H1 (cell line): ENCODE data around the gene ZFAND3. TPM values are rescaled to one million over a fixed set of nuclear protein-coding genes. Genes with fewer than 3 reads are reported as not detected.

ENCODE experiments used
- CTCF ChIA-PET: fragments of 300-600 bp; sonication (Branson Sonifier 250); formaldehyde crosslinking; loops from one replicate; lab custom pipeline; 2021; ENCODE audit not compliant: partially characterized antibody; lab: Charles Lee
- POLR2A ChIA-PET: fragments of 300-600 bp; sonication (Branson Sonifier 250); formaldehyde crosslinking; loops from one replicate; lab custom pipeline; 2021; ENCODE audit warnings: inconsistent platforms; ENCODE audit not compliant: partially characterized antibody; lab: Charles Lee
- DNase-seq, 2 experiments: peaks; one replicate each; pipeline versions ENCODE4 v3.0.0 to v3.0.0-alpha.2; 2010 to 2022; ENCODE audit warnings: low spot score in 2 of 2, low read depth in 1 of 2, mixed read lengths in 1 of 2
- FAIRE-seq: peaks from 2 replicates; lab custom pipeline; 2011; peaks lifted over from hg19 to GRCh38; lab: Jason Lieb, UNC
- H2AFZ ChIP-seq: 2 replicates; pipeline ENCODE4 v1.8.1; 2012; ENCODE audit warnings: low read length, inconsistent platforms
- H2AK5ac ChIP-seq: 2 replicates; pipeline ENCODE4 v1.6.1; 2013; ENCODE audit warnings: low read depth, low read length
- H2BK120ac ChIP-seq: replicated peaks from 2 replicates; pipeline ENCODE3; 2013; ENCODE audit warnings: low read depth, low read length, inconsistent platforms
- H2BK12ac ChIP-seq: 2 replicates; pipeline ENCODE4 v1.6.1; 2013; ENCODE audit warnings: low read depth, low read length
- H2BK15ac ChIP-seq: 2 replicates; pipeline ENCODE4 v1.6.1; 2013; ENCODE audit warnings: low read length
- H2BK20ac ChIP-seq: 2 replicates; pipeline ENCODE4 v1.6.1; 2013; ENCODE audit warnings: low read length
- H2BK5ac ChIP-seq: 2 replicates; pipeline ENCODE4 v1.6.1; 2013; ENCODE audit warnings: low read depth, low read length
- H3K14ac ChIP-seq: 2 replicates; pipeline ENCODE4 v1.6.1; 2013; ENCODE audit warnings: inconsistent platforms; ENCODE audit not compliant: insufficient read length
- H3K18ac ChIP-seq: 2 replicates; pipeline ENCODE4 v1.6.1; 2013; ENCODE audit warnings: low read length; ENCODE audit errors: extremely low read depth
- H3K23ac ChIP-seq: 2 replicates; pipeline ENCODE4 v1.6.1; 2013; ENCODE audit warnings: inconsistent platforms; ENCODE audit not compliant: insufficient read length
- H3K23me2 ChIP-seq: 2 replicates; pipeline ENCODE4 v1.6.1; 2013; ENCODE audit warnings: low read depth, low read length
- H3K27ac ChIP-seq: 2 replicates; pipeline ENCODE4 v1.6.1; 2011; ENCODE audit warnings: low read depth, low read length, inconsistent platforms
- H3K27me3 ChIP-seq, 4 experiments: replicated peaks in 1 of 4; 1 replicate in 1 of 4; 2 replicates in 3 of 4; pipeline versions ENCODE4 v1.6.1 to v1.8.1; 2011 to 2013; ENCODE audit warnings: low read length in 3 of 4, mild to moderate bottlenecking in 3 of 4, inconsistent platforms in 2 of 4, mixed read lengths in 2 of 4, moderate library complexity in 1 of 4; ENCODE audit not compliant: control insufficient read depth in 3 of 4, insufficient read depth in 3 of 4; ENCODE audit errors: extremely low read depth in 1 of 4
- H3K36me3 ChIP-seq, 4 experiments: 2 replicates each; pipeline versions ENCODE4 v1.6.1 to v1.8.1; 2011 to 2013; ENCODE audit warnings: mild to moderate bottlenecking in 4 of 4, low read length in 3 of 4, moderate library complexity in 2 of 4, control low read depth in 1 of 4, inconsistent platforms in 1 of 4; ENCODE audit not compliant: insufficient read depth in 4 of 4, control insufficient read depth in 2 of 4
- H3K4ac ChIP-seq: replicated peaks from 2 replicates; pipeline ENCODE3; 2013; ENCODE audit warnings: low read length, low read depth, mixed read lengths, inconsistent platforms; ENCODE audit not compliant: insufficient read length
- H3K4me1 ChIP-seq, 4 experiments: replicated peaks in 1 of 4; 1 replicate in 1 of 4; 2 replicates in 3 of 4; pipeline versions ENCODE4 v1.6.1 to v1.8.1; 2011 to 2013; ENCODE audit warnings: low read length in 3 of 4, inconsistent platforms in 2 of 4, mixed read lengths in 1 of 4; ENCODE audit not compliant: insufficient read depth in 4 of 4, control insufficient read depth in 3 of 4
- H3K4me2 ChIP-seq, 2 experiments: 2 replicates each; pipeline versions ENCODE4 v1.6.1 to v1.8.1; 2011 to 2013; ENCODE audit warnings: low read depth in 2 of 2, low read length in 2 of 2, control low read depth in 1 of 2, inconsistent platforms in 1 of 2, mild to moderate bottlenecking in 1 of 2; ENCODE audit not compliant: insufficient read depth in 1 of 2
- H3K4me3 ChIP-seq, 4 experiments: fragments of 200-600, 300-600 bp in 1 of 4; sonication (generic), shearing (Covaris generic), sonication (Bioruptor Twin) in 1 of 4; 2 replicates each; pipeline versions ENCODE4 v1.5.1 to v1.8.1; 2011 to 2016; ENCODE audit warnings: low read length in 4 of 4, low read depth in 3 of 4, control low read depth in 2 of 4, inconsistent platforms in 2 of 4, mild to moderate bottlenecking in 2 of 4, mixed read lengths in 1 of 4, moderate library complexity in 1 of 4; ENCODE audit not compliant: insufficient read depth in 2 of 4; ENCODE audit errors: extremely low read depth in 1 of 4
- H3K56ac ChIP-seq: replicated peaks from 2 replicates; pipeline ENCODE3; 2013; ENCODE audit warnings: low read depth, mild to moderate bottlenecking, mixed read lengths, low read length, inconsistent platforms; ENCODE audit not compliant: insufficient read length
- H3K79me1 ChIP-seq: 2 replicates; pipeline ENCODE4 v1.6.1; 2013; ENCODE audit warnings: low read depth, low read length, control low read depth
- H3K79me2 ChIP-seq, 2 experiments: 2 replicates each; pipeline versions ENCODE4 v1.6.1 to v1.8.1; 2012 to 2013; ENCODE audit warnings: low read length in 2 of 2, mild to moderate bottlenecking in 2 of 2, inconsistent platforms in 1 of 2; ENCODE audit not compliant: insufficient read depth in 2 of 2, control insufficient read depth in 1 of 2
- H3K9ac ChIP-seq, 4 experiments: replicated peaks in 1 of 4; 1 replicate in 1 of 4; 2 replicates in 3 of 4; pipeline versions ENCODE4 v1.6.1 to v1.8.1; 2011 to 2013; ENCODE audit warnings: low read depth in 3 of 4, low read length in 3 of 4, control low read depth in 2 of 4, mild to moderate bottlenecking in 2 of 4, moderate library complexity in 2 of 4, inconsistent platforms in 1 of 4; ENCODE audit errors: extremely low read depth in 1 of 4
- H3K9me3 ChIP-seq, 2 experiments: 2 replicates each; pipeline versions ENCODE4 v1.6.1 to v1.8.1; 2012 to 2013; ENCODE audit warnings: mild to moderate bottlenecking in 2 of 2, moderate library complexity in 2 of 2, control low read depth in 1 of 2, inconsistent platforms in 1 of 2, low read depth in 1 of 2, low read length in 1 of 2, mixed read lengths in 1 of 2; ENCODE audit not compliant: insufficient read depth in 2 of 2
- H4K20me1 ChIP-seq, 2 experiments: replicated peaks in 1 of 2; 2 replicates each; pipeline versions ENCODE3 to v1.8.1; 2011 to 2013; ENCODE audit warnings: inconsistent platforms in 2 of 2, low read length in 2 of 2, mild to moderate bottlenecking in 1 of 2; ENCODE audit not compliant: insufficient read depth in 2 of 2, control insufficient read depth in 1 of 2
- H4K5ac ChIP-seq: 2 replicates; pipeline ENCODE4 v1.6.1; 2013; ENCODE audit warnings: low read length, low read depth, mixed read lengths, inconsistent platforms; ENCODE audit not compliant: insufficient read length
- H4K8ac ChIP-seq: 2 replicates; pipeline ENCODE4 v1.8.0; 2013; ENCODE audit warnings: mild to moderate bottlenecking, moderate library complexity, low read length, inconsistent platforms; ENCODE audit not compliant: insufficient read depth; ENCODE audit errors: extremely low read depth
- H4K91ac ChIP-seq: replicated peaks from 2 replicates; pipeline ENCODE3; 2013; ENCODE audit warnings: low read length, mixed read lengths, inconsistent platforms; ENCODE audit not compliant: insufficient read length
- BCL11A ChIP-seq, 2 experiments: IDR thresholded peaks; one replicate each; pipeline ENCODE4 v1.6.1; 2011; ENCODE audit warnings: low read depth in 2 of 2, low read length in 2 of 2, mild to moderate bottlenecking in 2 of 2
- BRCA1 ChIP-seq: IDR thresholded peaks from 2 replicates; pipeline ENCODE4 v1.6.1; 2012; ENCODE audit warnings: low read depth, low read length, improper control_type of control experiment
- CHD2 ChIP-seq: IDR thresholded peaks from 2 replicates; pipeline ENCODE4 v1.6.1; 2012; ENCODE audit warnings: low read length, improper control_type of control experiment
- GTF2F1 ChIP-seq: IDR thresholded peaks from 2 replicates; pipeline ENCODE4 v1.6.1; 2012; ENCODE audit warnings: low read depth, low read length, improper control_type of control experiment, borderline replicate concordance
- HDAC6 ChIP-seq: IDR thresholded peaks from one replicate; pipeline ENCODE4 v1.7.1; 2012; ENCODE audit warnings: low read depth, mild to moderate bottlenecking, inconsistent platforms, low read length, moderate library complexity
- JUN ChIP-seq: IDR thresholded peaks from 2 replicates; pipeline ENCODE4 v1.6.1; 2011; ENCODE audit warnings: low read depth, mild to moderate bottlenecking, improper control_type of control experiment, low read length
- KDM5A ChIP-seq: fragments of 200-600 bp; IDR thresholded peaks from 2 replicates; pipeline ENCODE4 v1.7.1; 2012; ENCODE audit warnings: mild to moderate bottlenecking, low read length, inconsistent platforms, mixed read lengths
- RXRA ChIP-seq: IDR thresholded peaks from 2 replicates; pipeline ENCODE4 v1.6.1; 2011; ENCODE audit warnings: low read depth, mild to moderate bottlenecking, low read length, moderate library complexity; ENCODE audit not compliant: insufficient read depth
- SAP30 ChIP-seq: fragments of 300-600 bp; sonication (generic); IDR thresholded peaks from 2 replicates; pipeline ENCODE4 v1.7.1; 2012; ENCODE audit warnings: low read length, moderate library complexity, mild to moderate bottlenecking, inconsistent platforms; ENCODE audit not compliant: insufficient read depth, insufficient replicate concordance
- SRF ChIP-seq: IDR thresholded peaks from 2 replicates; pipeline ENCODE4 v1.6.1; 2011; ENCODE audit warnings: mild to moderate bottlenecking, low read depth, low read length, moderate library complexity
- TEAD4 ChIP-seq: IDR thresholded peaks from 2 replicates; pipeline ENCODE4 v1.6.1; 2012; ENCODE audit warnings: low read depth, low read length, inconsistent platforms, mixed read lengths
- WGBS, 2 experiments: shearing (Covaris generic) in 1 of 2; methylation state at CpG; one replicate each; pipeline versions ENCODE4 v1.1.6 to v1.1.7; 2013 to 2015; ENCODE audit warnings: low lambda C conversion rate in 2 of 2, mixed read lengths in 2 of 2, inconsistent platforms in 1 of 2, low coverage in 1 of 2, missing lambda C conversion rate in 1 of 2; ENCODE audit not compliant: insufficient replicate concordance in 2 of 2, insufficient coverage in 1 of 2, insufficient read length in 1 of 2; ENCODE audit errors: extremely low coverage in 1 of 2, missing lambda C conversion rate in 1 of 2; 5-methylcytosine and 5-hydroxymethylcytosine counted together
- polyA plus RNA-seq, 7 experiments: library from polyadenylated mRNA; depleted of rRNA in 3 of 7; stranded (reverse) in 5 of 7; unstranded in 2 of 7; fragments of >200 nt in 5 of 7; fragments of 200-250 nt in 2 of 7; gene quantifications; 1 replicate in 5 of 7; 2 replicates in 1 of 7; 4 replicates in 1 of 7; pipeline versions ENCODE4 v1.2.1 to v1.2.3, GENCODE V29; 2011 to 2013; ENCODE audit warnings: missing spikeins in 2 of 7, mixed read lengths in 2 of 7
- total RNA-seq: library from RNA; stranded (reverse); fragmentation: NEBNext Ultra II Directional; extraction: Animal tissue kit (Norgen Biotek cat#: 25700); gene quantifications from 2 replicates; pipeline ENCODE4 v1.2.1, GENCODE V29; 2021
- TF ChIP-seq, protein P1 (sequence below): IDR thresholded peaks from 2 replicates; pipeline ENCODE4 v1.6.1; 2011; ENCODE audit warnings: low read depth, mild to moderate bottlenecking, low read length; ENCODE audit not compliant: insufficient read depth
- TF ChIP-seq, protein P2 (sequence below): IDR thresholded peaks from 2 replicates; pipeline ENCODE4 v1.6.1; 2012; ENCODE audit warnings: low read length, inconsistent platforms

Gene ZFAND3
- total and polyA plus RNA-seq, 2 of the 8 experiments (the other 6 are each of a cell fraction or from before 2014, with no cell fraction given) = 13.0 to 51.3 TPM

DNA sequence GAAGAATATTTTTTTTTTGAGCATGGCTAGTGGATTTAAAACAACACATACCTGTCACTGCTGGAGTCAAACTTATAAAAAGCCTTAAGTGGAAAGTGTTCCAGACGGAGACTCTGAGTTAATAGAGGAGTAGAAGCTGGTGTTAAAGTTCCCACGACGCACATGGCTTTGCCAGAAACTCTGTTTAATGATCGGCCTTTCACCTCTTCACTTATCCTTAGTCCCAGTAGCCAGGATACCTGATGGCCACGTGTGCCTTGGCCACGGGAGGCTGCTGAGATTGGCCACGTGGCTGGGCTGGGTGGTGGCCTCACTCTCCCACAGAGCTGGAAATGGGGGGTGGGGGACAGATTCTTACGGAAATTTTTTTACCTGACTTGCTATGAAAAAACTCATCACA lies 333.1 kb downstream of the ZFAND3 start:
- WGBS, 2 experiments = 81% methylated on average over 8 of the region's 8 CpGs; no CpG with 5 or more reads in 1 of the 2 experiments
- peaks cover 0 to 8% (median 0%) of the 10 kb centered on the region in 4 experiments; a peak in 3 of 7 replicates for H3K4me1 ChIP-seq
- no peak overlapping the region for H2AK5ac ChIP-seq
- no peaks in the 10 kb centered on the region for H3K23me2 ChIP-seq
- H4K5ac ChIP-seq = no peak overlapping the region
- H3K27me3 ChIP-seq = no peaks in the 10 kb centered on the region
- no peak overlapping the region for H4K91ac ChIP-seq
- H3K23ac ChIP-seq = no peak overlapping the region
- no peak overlapping the region for H2BK120ac ChIP-seq
- H3K56ac ChIP-seq = no peak overlapping the region
- H2BK12ac ChIP-seq = no peak overlapping the region
- no peak for DNase-seq
- no peaks in the 10 kb centered on the region for H3K9me3 ChIP-seq
- H2AFZ ChIP-seq = no peak overlapping the region
- H3K14ac ChIP-seq = no peak overlapping the region
- H3K27ac ChIP-seq = no peak overlapping the region
- ChIA-PET POLR2A (no interaction called here), CTCF (interaction anchor here (1.5 kb wide), 1 partner anchor 8 kb away, joined by 5 read pairs; no protein-coding TSS in a partner anchor)
- no peaks in the 10 kb centered on the region for H3K79me2 ChIP-seq
- H3K18ac ChIP-seq = no peak overlapping the region
- no peaks in the 10 kb centered on the region for H3K79me1 ChIP-seq
- FAIRE-seq = no peak
- no peak overlapping the region for H4K8ac ChIP-seq
- H3K36me3 ChIP-seq = no peaks in the 10 kb centered on the region
- no peak overlapping the region for H2BK15ac ChIP-seq
- no peak overlapping the region for H3K4me3 ChIP-seq
- H3K4me2 ChIP-seq = no peak overlapping the region
- no peaks in the 10 kb centered on the region for H4K20me1 ChIP-seq
- no peak overlapping the region for H3K4ac ChIP-seq
- H2BK5ac ChIP-seq = no peak overlapping the region
- no peak overlapping the region for H3K9ac ChIP-seq
- H2BK20ac ChIP-seq = no peak overlapping the region
- TF ChIP-seq SRF (no peak), JUN (no peak), TEAD4 (no peak), BCL11A (IDR thresholded peaks at IDR 0.05; ENCODE audit: low read depth in 2 of 2, low read length in 2 of 2) (no peak), SAP30 (no peak), CHD2 (no peak), GTF2F1 (no peak), RXRA (no peak), KDM5A (no peak), HDAC6 (no peak), BRCA1 (no peak)
- TF ChIP-seq, protein P1, sequence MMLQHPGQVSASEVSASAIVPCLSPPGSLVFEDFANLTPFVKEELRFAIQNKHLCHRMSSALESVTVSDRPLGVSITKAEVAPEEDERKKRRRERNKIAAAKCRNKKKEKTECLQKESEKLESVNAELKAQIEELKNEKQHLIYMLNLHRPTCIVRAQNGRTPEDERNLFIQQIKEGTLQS = no peak
- TF ChIP-seq, protein P2, sequence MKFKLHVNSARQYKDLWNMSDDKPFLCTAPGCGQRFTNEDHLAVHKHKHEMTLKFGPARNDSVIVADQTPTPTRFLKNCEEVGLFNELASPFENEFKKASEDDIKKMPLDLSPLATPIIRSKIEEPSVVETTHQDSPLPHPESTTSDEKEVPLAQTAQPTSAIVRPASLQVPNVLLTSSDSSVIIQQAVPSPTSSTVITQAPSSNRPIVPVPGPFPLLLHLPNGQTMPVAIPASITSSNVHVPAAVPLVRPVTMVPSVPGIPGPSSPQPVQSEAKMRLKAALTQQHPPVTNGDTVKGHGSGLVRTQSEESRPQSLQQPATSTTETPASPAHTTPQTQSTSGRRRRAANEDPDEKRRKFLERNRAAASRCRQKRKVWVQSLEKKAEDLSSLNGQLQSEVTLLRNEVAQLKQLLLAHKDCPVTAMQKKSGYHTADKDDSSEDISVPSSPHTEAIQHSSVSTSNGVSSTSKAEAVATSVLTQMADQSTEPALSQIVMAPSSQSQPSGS = no peak
